Small intestine (tissue), 7 donors: ENCODE measurements around the gene RNPEPL1. TPM values are rescaled to one million over a fixed set of nuclear protein-coding genes. Genes with fewer than 3 reads are reported as not detected.
A peak's percentile ranks its signal among the peaks of the same experiment; 100 is the strongest.

ENCODE experiments used
- DNase-seq, 2 donors: peaks; one replicate each; pipeline versions ENCODE4 v3.0.0 to v3.0.0-alpha.2; 2013
- FAIRE-seq: peaks from 2 replicates; lab custom pipeline; 2012; peaks lifted over from hg19 to GRCh38; lab: Jason Lieb, UNC
- H3K27ac ChIP-seq, 3 donors: one replicate each; pipeline ENCODE4 v1.5.1; 2013; ENCODE audit warnings: low read length in 2 of 3, mild to moderate bottlenecking in 2 of 3, control low read depth in 1 of 3, inconsistent platforms in 1 of 3, low read depth in 1 of 3, moderate library complexity in 1 of 3
- H3K27me3 ChIP-seq, 3 donors: one replicate each; pipeline ENCODE4 v1.6.1; 2013; ENCODE audit warnings: low read length in 3 of 3, inconsistent platforms in 1 of 3; ENCODE audit not compliant: control insufficient read depth in 3 of 3, insufficient read depth in 3 of 3
- H3K36me3 ChIP-seq, 3 donors: one replicate each; pipeline ENCODE4 v1.6.1; 2013; ENCODE audit warnings: low read length in 3 of 3, inconsistent platforms in 1 of 3, low read depth in 1 of 3, mild to moderate bottlenecking in 1 of 3, moderate library complexity in 1 of 3; ENCODE audit not compliant: control insufficient read depth in 3 of 3, insufficient read depth in 2 of 3
- H3K4me1 ChIP-seq, 3 donors: one replicate each; pipeline ENCODE4 v1.6.1; 2013; ENCODE audit warnings: low read length in 2 of 3, inconsistent platforms in 1 of 3, low read depth in 1 of 3, mild to moderate bottlenecking in 1 of 3, moderate library complexity in 1 of 3; ENCODE audit not compliant: control insufficient read depth in 3 of 3, insufficient read depth in 2 of 3
- H3K4me3 ChIP-seq, 3 donors: one replicate each; pipeline ENCODE4 v1.5.1; 2013; ENCODE audit warnings: low read length in 3 of 3, control low read depth in 1 of 3, inconsistent platforms in 1 of 3, low read depth in 1 of 3, mild to moderate bottlenecking in 1 of 3, moderate library complexity in 1 of 3
- H3K9me3 ChIP-seq, 2 donors: one replicate each; pipeline ENCODE4 v1.6.1; 2013; ENCODE audit warnings: low read depth in 1 of 2, low read length in 1 of 2; ENCODE audit not compliant: control insufficient read depth in 2 of 2, insufficient read depth in 1 of 2
- WGBS, 3 donors: extraction: QIAGEN DNeasy Blood & Tissue Kit; methylation state at CpG; one replicate each; pipeline ENCODE4 v1.1.7; 2013; 5-methylcytosine and 5-hydroxymethylcytosine counted together
- polyA plus RNA-seq, 4 donors: library from polyadenylated mRNA; stranded (reverse) in 3 of 4; unstranded in 1 of 4; fragments of 200-250 nt in 3 of 4; fragments of 120-200 nt in 1 of 4; gene quantifications; one replicate each; pipeline versions ENCODE4 v1.2.1 to v1.2.3, GENCODE V29; 2013
- donor health status: healthy with polysubstance abuse.
- donor health status: control.
- donor health status: control.
- donor health status: Bipolar disorder and iron deficiency.
- donor health status: healthy.

Gene RNPEPL1
- polyA plus RNA-seq, 4 donors: 63.6 to 149 (median 115) TPM

- Histone ChIP-seq H3K4me3 (no peak overlapping the region), H3K36me3 (peaks cover 0 to 88% (median 12%) of the 10 kb centered on the region in 3 donors), H3K27me3 (no peaks in the 10 kb centered on the region), H3K27ac (peak overlapping the region; percentile 37 to 81 (median 66)), H3K4me1 (peaks cover 0 to 18% (median 0%) of the 10 kb centered on the region in 3 donors), H3K9me3 (no peaks in the 10 kb centered on the region)
- WGBS, 3 donors: 52 to 62% (median 59%) methylated on average over 20 to 21 of the region's 21 CpGs
- FAIRE-seq: no peak
- peak in 1 of 2 donors; percentile 85 for DNase-seq
Measured at GRCh38 chr2:240626531-240627300, 58.4 kb downstream of the RNPEPL1 start.

GRCh38 chr2:240627736-240628506, 59.6 kb downstream of the RNPEPL1 start:
- Histone ChIP-seq H3K4me3 (no peak overlapping the region), H3K27me3 (no peaks in the 10 kb centered on the region), H3K36me3 (peaks cover 0 to 84% (median 9%) of the 10 kb centered on the region in 3 donors), H3K27ac (no peak overlapping the region), H3K4me1 (peaks cover 0 to 18% (median 0%) of the 10 kb centered on the region in 3 donors), H3K9me3 (peaks cover 0 to 11% of the 10 kb centered on the region in 2 donors)
- FAIRE-seq (no peak), DNase-seq (no peak)
- WGBS, 3 donors: 90 to 92% (median 90%) methylated on average over 17 of the region's 17 CpGs

GRCh38 chr2:240628507-240628807, 60.2 kb downstream of the RNPEPL1 start:
- no peak for DNase-seq

GRCh38 chr2:240628808-240629618, 60.7 kb downstream of the RNPEPL1 start:
- 73 to 79% (median 75%) methylated on average over 20 of the region's 20 CpGs for WGBS, 3 donors
- peaks cover 0 to 18% (median 0%) of the 10 kb centered on the region in 3 donors for H3K4me1 ChIP-seq
- DNase-seq (no peak), FAIRE-seq (no peak)
- H3K27ac ChIP-seq: no peak overlapping the region
- peaks cover 0 to 17% of the 10 kb centered on the region in 2 donors for H3K9me3 ChIP-seq
- H3K36me3 ChIP-seq: peaks cover 0 to 76% (median 7%) of the 10 kb centered on the region in 3 donors
- no peaks in the 10 kb centered on the region for H3K27me3 ChIP-seq
- H3K4me3 ChIP-seq: no peak overlapping the region

More at GRCh38 chr2:240628507-240628807, 60.2 kb downstream of the RNPEPL1 start:
- peaks cover 0 to 18% (median 0%) of the 10 kb centered on the region in 3 donors for H3K4me1 ChIP-seq
- peaks cover 0 to 12% of the 10 kb centered on the region in 2 donors for H3K9me3 ChIP-seq
- WGBS, 3 donors: 87 to 91% (median 89%) methylated on average over 7 of the region's 7 CpGs
- no peak overlapping the region for H3K4me3 ChIP-seq
- no peaks in the 10 kb centered on the region for H3K27me3 ChIP-seq
- H3K36me3 ChIP-seq: peaks cover 0 to 79% (median 7%) of the 10 kb centered on the region in 3 donors
- no peak overlapping the region for H3K27ac ChIP-seq
- FAIRE-seq: no peak

GRCh38 chr2:240629619-240629967, 61.3 kb downstream of the RNPEPL1 start:
- H3K36me3 ChIP-seq: peaks cover 0 to 72% (median 7%) of the 10 kb centered on the region in 3 donors
- DNase-seq: no peak
- no peak for FAIRE-seq
- peaks cover 0 to 22% of the 10 kb centered on the region in 2 donors for H3K9me3 ChIP-seq
- 76 to 97% (median 86%) methylated on average over 4 to 5 of the region's 5 CpGs for WGBS, 3 donors
- H3K27ac ChIP-seq: no peak overlapping the region
- H3K4me1 ChIP-seq: peaks cover 0 to 18% (median 0%) of the 10 kb centered on the region in 3 donors
- H3K27me3 ChIP-seq: no peaks in the 10 kb centered on the region
- H3K4me3 ChIP-seq: no peak overlapping the region

GRCh38 chr2:240629968-240630770, 61.9 kb downstream of the RNPEPL1 start:
- Histone ChIP-seq H3K4me3 (no peak overlapping the region), H3K36me3 (peaks cover 0 to 72% (median 7%) of the 10 kb centered on the region in 3 donors), H3K9me3 (peaks cover 0 to 27% of the 10 kb centered on the region in 2 donors), H3K27me3 (no peaks in the 10 kb centered on the region), H3K4me1 (peaks cover 0 to 18% (median 0%) of the 10 kb centered on the region in 3 donors), H3K27ac (no peak overlapping the region)
- FAIRE-seq: no peak
- no peak for DNase-seq
- WGBS, 3 donors: 93 to 94% (median 94%) methylated on average over 50 of the region's 50 CpGs
